ENCODE results near the gene WDR54. TPM values are rescaled to one million over a fixed set of nuclear protein-coding genes. Genes with fewer than 3 reads are reported as not detected.
"Not testable (repeated sequence)": the region's sequence is repeated elsewhere in the genome, so short reads cannot be mapped to it uniquely, and the experiment has no call there.

The WDR54 gene
- polyA plus RNA-seq, 1 of the 3 experiments (the other 2 are of a cell fraction) = 61.6 TPM

DNA sequence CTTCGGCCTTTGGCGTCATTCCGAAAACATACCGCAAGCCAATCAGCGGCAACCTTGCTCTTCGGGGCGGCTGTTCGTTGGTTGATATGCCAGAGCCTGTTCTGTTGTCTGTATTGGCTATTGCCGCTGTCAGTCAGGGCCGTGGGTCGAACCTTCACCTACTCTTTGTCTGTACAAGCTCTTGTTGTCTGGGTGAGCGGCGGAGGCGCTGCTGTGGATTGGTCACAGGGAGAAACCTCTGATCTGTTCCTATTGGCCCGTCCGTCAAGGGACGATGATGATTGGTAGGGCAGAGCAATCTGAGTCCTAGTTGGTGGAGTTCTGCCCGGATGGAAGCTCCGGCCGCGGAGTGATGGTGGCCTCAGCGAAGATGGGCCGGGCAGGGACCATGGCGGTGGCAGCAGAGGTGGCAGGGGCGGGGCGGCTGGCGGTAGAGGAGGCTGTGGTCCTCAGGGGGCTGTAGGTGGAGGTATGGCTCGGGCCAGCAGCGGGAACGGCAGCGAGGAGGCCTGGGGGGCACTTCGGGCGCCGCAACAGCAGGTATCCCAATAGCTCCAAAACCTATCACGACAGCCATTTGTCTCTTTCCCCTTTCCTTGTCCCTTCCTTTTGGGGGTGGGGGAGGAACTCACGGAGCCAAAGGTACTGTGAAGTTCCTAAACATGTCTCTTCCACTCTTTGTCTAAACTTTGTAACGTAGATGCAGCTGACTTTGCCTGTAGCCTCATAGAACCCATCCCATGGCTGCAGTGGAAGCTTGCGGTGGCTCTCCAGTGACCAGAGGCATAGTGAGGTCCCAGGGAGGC, 36.8 kb downstream of the WDR54 start, which contains the start of gene WBP1 (continued):
- TF ChIP-seq, protein P1, sequence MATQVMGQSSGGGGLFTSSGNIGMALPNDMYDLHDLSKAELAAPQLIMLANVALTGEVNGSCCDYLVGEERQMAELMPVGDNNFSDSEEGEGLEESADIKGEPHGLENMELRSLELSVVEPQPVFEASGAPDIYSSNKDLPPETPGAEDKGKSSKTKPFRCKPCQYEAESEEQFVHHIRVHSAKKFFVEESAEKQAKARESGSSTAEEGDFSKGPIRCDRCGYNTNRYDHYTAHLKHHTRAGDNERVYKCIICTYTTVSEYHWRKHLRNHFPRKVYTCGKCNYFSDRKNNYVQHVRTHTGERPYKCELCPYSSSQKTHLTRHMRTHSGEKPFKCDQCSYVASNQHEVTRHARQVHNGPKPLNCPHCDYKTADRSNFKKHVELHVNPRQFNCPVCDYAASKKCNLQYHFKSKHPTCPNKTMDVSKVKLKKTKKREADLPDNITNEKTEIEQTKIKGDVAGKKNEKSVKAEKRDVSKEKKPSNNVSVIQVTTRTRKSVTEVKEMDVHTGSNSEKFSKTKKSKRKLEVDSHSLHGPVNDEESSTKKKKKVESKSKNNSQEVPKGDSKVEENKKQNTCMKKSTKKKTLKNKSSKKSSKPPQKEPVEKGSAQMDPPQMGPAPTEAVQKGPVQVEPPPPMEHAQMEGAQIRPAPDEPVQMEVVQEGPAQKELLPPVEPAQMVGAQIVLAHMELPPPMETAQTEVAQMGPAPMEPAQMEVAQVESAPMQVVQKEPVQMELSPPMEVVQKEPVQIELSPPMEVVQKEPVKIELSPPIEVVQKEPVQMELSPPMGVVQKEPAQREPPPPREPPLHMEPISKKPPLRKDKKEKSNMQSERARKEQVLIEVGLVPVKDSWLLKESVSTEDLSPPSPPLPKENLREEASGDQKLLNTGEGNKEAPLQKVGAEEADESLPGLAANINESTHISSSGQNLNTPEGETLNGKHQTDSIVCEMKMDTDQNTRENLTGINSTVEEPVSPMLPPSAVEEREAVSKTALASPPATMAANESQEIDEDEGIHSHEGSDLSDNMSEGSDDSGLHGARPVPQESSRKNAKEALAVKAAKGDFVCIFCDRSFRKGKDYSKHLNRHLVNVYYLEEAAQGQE (IDR thresholded peaks at IDR 0.05; ENCODE audit: low read depth, low read length) = no peak
- no peak for TF ChIP-seq MEF2A (IDR thresholded peaks at IDR 0.05; ENCODE audit: borderline replicate concordance, low read depth)
- peak; percentile 35; the same call in 1 of the 2 replicates for TF ChIP-seq GABPA (IDR thresholded peaks at IDR 0.05; ENCODE audit: low read depth)
- no peak for TF ChIP-seq EZH2phosphoT487 (IDR thresholded peaks at IDR 0.05; ENCODE audit: borderline replicate concordance, low read depth)
- TF ChIP-seq, protein P2, sequence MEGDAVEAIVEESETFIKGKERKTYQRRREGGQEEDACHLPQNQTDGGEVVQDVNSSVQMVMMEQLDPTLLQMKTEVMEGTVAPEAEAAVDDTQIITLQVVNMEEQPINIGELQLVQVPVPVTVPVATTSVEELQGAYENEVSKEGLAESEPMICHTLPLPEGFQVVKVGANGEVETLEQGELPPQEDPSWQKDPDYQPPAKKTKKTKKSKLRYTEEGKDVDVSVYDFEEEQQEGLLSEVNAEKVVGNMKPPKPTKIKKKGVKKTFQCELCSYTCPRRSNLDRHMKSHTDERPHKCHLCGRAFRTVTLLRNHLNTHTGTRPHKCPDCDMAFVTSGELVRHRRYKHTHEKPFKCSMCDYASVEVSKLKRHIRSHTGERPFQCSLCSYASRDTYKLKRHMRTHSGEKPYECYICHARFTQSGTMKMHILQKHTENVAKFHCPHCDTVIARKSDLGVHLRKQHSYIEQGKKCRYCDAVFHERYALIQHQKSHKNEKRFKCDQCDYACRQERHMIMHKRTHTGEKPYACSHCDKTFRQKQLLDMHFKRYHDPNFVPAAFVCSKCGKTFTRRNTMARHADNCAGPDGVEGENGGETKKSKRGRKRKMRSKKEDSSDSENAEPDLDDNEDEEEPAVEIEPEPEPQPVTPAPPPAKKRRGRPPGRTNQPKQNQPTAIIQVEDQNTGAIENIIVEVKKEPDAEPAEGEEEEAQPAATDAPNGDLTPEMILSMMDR (IDR thresholded peaks at IDR 0.05) = no peak
- TF ChIP-seq GATA2 (CRISPR knock-in tag; IDR thresholded peaks at IDR 0.05) = no peak

DNA sequence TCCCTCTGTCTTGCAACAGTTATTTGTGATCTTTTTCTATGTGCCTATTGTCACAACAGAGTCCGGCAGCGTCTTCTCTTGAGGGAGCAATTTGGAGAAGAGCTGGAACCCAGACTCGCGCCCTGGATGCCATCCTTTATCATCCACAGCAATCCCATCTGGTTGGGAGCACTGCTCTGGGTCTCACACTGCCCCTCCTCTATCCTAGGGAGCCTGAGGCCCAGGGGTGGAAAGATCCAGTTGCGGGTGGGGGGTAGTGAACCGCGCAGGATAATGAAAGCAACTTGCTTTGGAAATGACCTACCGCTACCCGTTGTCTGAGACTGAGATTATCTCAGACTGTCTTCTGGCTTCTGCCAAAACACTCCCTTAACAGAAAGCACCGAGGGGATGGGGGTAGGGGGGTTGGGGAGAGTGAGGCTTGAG, 37.4 kb downstream of the WDR54 start:
- DNase-seq = peak; percentile 49

DNA sequence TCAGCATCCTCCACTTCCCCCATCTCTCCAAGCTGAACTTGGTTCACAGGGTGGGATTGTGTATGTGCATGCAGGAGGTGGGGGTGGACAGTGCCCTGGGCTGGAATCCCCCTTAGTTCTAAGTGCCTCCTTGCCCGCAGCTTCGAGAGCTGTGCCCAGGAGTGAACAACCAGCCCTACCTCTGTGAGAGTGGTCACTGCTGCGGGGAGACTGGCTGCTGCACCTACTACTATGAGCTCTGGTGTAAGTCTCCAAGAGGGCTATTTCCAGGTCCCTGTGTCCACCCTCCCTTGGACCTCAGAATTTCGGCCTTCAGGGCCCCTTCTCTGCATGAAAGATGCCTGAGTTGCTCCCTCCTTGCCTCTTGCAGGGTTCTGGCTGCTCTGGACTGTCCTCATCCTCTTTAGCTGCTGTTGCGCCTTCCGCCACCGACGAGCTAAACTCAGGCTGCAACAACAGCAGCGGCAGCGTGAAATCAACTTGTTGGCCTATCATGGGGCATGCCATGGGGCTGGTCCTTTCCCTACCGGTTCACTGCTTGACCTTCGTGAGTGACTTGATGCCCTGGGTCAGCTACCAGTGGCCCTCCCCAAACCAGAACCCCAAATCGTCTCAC, 38.1 kb downstream of the WDR54 start:
- Histone ChIP-seq H3K79me2 (ENCODE audit: insufficient read depth) (peaks cover 45% of the 10 kb centered on the region), H3K9ac (peak overlapping the region; percentile 87; the same call in 1 of the 2 replicates), H3K4me2 (peak overlapping the region; percentile 84), H3K36me3 (replicated peaks in 1 of 2; ENCODE audit: control insufficient read depth in 1 of 2, insufficient read depth in 2 of 2, low read length in 1 of 2) (peaks cover 0 to 33% of the 10 kb centered on the region in 2 experiments), H3K4me3 (ENCODE audit: low read depth in 2 of 2, low read length in 1 of 2) (peak overlapping the region; percentile 73 to 98), H3K27ac (ENCODE audit: low read depth in 2 of 2, low read length in 1 of 2) (peak overlapping the region in 1 of 2 experiments; percentile 92; a peak in 2 of 4 replicates), H3K4me1 (ENCODE audit: control insufficient read depth in 1 of 2, insufficient read depth in 2 of 2, low read depth in 1 of 2, low read length in 1 of 2) (peaks cover 14 to 41% of the 10 kb centered on the region in 2 experiments; a peak in 3 of 4 replicates)
- not testable (repeated sequence) for H3K27me3 ChIP-seq (ENCODE audit: insufficient read depth); DNase-seq; H3F3A ChIP-seq (replicated peaks; ENCODE audit: insufficient read depth); H4K20me1 ChIP-seq (ENCODE audit: insufficient read depth); H3K9me2 ChIP-seq; H2AFZ ChIP-seq (ENCODE audit: low read depth); H3K9me3 ChIP-seq
- 65% methylated on average over 13 of the region's 13 CpGs for WGBS (ENCODE audit: low lambda C conversion rate)
- POLR2A ChIA-PET = interaction anchor here (0.9 to 5.9 kb wide), 8 partner anchors 10 to 70 kb away, joined by 3 to 60 read pairs (median 10); partner anchors contain the start of genes AUP1, C2orf81, HTRA2 and MRPL53
- CTCF ChIA-PET = interaction anchor here (0.8 to 1.3 kb wide), 4 partner anchors 38 to 128 kb away, joined by 3 to 4 read pairs (median 4); partner anchors contain the start of genes C2orf81 and WDR54

More for the DNA sequence above, 37.4 kb downstream of the WDR54 start:
- H3K27me3 ChIP-seq (ENCODE audit: insufficient read depth) = no peaks in the 10 kb centered on the region
- peak overlapping the region; percentile 87 for H3K9ac ChIP-seq
- H3K79me2 ChIP-seq (ENCODE audit: insufficient read depth) = peaks cover 38% of the 10 kb centered on the region
- no peaks in the 10 kb centered on the region for H3K9me3 ChIP-seq
- H4K20me1 ChIP-seq (ENCODE audit: insufficient read depth) = no peaks in the 10 kb centered on the region
- peaks cover 6% of the 10 kb centered on the region for H3F3A ChIP-seq (replicated peaks; ENCODE audit: insufficient read depth)
- TF ChIP-seq EP300 (IDR thresholded peaks at IDR 0.05; ENCODE audit: borderline replicate concordance in 1 of 2, low read depth in 1 of 2, low read length in 1 of 2) = no peak
- no peak for TF ChIP-seq GABPA (IDR thresholded peaks at IDR 0.05; ENCODE audit: low read depth)
- TF ChIP-seq TCF12 (IDR thresholded peaks at IDR 0.05) = no peak
- TF ChIP-seq MXI1 (IDR thresholded peaks at IDR 0.05; ENCODE audit: low read depth, low read length) = 0 out of 2 replicates have a peak, but pooled peaks have one; percentile 16
- TF ChIP-seq CHD2 (IDR thresholded peaks at IDR 0.05; ENCODE audit: low read length, partially characterized antibody) = no peak
- CTCF ChIA-PET = interaction anchor here (0.8 to 1.6 kb wide), 8 partner anchors 8 to 126 kb away, joined by 3 to 7 read pairs (median 4); partner anchors contain the start of genes C2orf81, CCDC142, TTC31 and WDR54
- H2AFZ ChIP-seq (ENCODE audit: low read depth) = 0 out of 2 replicates have a peak overlapping the region, but pooled peaks have one; percentile 27
- no peaks in the 10 kb centered on the region for H3K9me2 ChIP-seq
- POLR2A ChIA-PET = interaction anchor here (0.9 to 5.9 kb wide), 11 partner anchors 8 to 95 kb away, joined by 3 to 60 read pairs (median 5); partner anchors contain the start of genes AUP1, C2orf81, CCDC142 and HTRA2
- peak overlapping the region; percentile 73 to 98 for H3K4me3 ChIP-seq (ENCODE audit: low read depth in 2 of 2, low read length in 1 of 2)
- H3K4me2 ChIP-seq = peak overlapping the region; percentile 84
- peaks cover 0 to 33% of the 10 kb centered on the region in 2 experiments for H3K36me3 ChIP-seq (replicated peaks in 1 of 2; ENCODE audit: control insufficient read depth in 1 of 2, insufficient read depth in 2 of 2, low read length in 1 of 2)
- peaks cover 14 to 36% of the 10 kb centered on the region in 2 experiments; a peak in 3 of 4 replicates for H3K4me1 ChIP-seq (ENCODE audit: control insufficient read depth in 1 of 2, insufficient read depth in 2 of 2, low read depth in 1 of 2, low read length in 1 of 2)
- 3% methylated on average over 9 of the region's 10 CpGs for WGBS (ENCODE audit: low lambda C conversion rate)
- H3K27ac ChIP-seq (ENCODE audit: low read depth in 2 of 2, low read length in 1 of 2) = peak overlapping the region; percentile 35 to 92; a peak in 3 of 4 replicates
